ENCODE data around the gene CELF1.

CELF1 gene

DNA sequence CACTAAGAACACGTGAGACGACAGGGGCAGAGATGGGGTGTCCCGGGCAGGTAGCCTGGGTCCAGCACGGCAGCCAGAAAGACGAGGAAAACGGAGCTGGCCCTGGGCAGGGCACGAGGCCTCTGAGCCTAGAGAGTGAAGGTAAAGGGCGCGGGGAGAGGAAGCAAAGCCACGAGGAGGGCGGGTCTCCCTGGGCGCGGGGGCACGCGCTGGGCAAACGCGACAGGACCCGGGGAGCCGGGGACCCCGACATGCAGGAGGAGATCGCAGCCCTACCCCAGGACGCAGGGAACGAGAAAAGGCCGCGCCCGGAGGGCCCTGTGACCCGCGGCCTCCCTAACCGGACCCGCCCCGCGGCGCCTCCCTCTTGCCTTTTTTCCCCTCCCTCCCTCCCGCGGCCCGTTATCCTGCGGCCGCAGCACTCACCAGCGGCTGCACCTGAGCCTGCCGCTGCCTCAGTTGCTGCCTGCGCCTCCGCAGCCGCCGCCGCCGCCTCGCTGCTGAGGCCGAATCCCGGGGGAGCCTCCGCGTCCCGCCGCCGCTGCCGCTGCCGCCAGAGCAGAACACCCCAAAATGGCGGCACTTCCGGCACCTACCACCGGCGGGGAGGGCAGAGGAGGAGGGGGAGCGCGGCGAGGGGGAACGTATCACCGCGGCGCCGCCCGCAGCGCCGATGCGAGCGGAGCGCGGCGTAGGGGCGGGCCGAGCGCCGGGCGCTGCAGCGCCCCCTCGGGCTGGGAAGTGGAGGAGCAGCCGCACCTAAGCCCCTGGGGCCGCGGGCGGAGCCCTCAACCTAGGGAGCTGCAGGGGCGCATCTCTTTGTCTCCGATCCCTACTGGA is at the start of gene CELF1:
Gene CELF1 (minus strand): TSS at position 567 of the 840 bp plus-strand sequence. CDS start 53,609 bp downstream, outside the sequence.
- DNase-seq (ENCODE audit: low spot score): peak; percentile 91
- Histone ChIP-seq H3K27ac (peak within 1 kb of the TSS; percentile 94 to 96), H3K4me3 (peak within 1 kb of the TSS; percentile 92)
- TF ChIP-seq, protein P1, sequence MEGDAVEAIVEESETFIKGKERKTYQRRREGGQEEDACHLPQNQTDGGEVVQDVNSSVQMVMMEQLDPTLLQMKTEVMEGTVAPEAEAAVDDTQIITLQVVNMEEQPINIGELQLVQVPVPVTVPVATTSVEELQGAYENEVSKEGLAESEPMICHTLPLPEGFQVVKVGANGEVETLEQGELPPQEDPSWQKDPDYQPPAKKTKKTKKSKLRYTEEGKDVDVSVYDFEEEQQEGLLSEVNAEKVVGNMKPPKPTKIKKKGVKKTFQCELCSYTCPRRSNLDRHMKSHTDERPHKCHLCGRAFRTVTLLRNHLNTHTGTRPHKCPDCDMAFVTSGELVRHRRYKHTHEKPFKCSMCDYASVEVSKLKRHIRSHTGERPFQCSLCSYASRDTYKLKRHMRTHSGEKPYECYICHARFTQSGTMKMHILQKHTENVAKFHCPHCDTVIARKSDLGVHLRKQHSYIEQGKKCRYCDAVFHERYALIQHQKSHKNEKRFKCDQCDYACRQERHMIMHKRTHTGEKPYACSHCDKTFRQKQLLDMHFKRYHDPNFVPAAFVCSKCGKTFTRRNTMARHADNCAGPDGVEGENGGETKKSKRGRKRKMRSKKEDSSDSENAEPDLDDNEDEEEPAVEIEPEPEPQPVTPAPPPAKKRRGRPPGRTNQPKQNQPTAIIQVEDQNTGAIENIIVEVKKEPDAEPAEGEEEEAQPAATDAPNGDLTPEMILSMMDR (IDR thresholded peaks at IDR 0.05): peak; percentile 91

DNA sequence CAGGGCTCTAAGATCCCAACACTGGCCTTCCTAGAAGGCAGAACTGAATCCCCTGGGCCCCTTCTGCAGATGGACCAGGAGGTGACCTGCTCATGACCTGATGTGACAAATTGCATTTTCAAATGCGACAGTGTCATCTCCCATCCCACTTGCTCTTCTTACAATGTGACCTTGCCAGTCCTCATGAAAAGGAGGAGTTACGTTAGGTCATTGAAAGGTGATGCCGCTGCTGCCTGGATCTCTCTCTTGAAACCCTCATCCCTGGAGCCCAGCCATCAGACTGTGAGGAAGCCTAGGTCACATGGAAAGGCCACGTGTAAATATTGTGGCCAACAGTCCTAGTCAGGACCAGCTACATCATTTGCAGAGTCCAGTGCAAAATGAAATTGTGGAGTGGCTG is 47.0 kb upstream of the CELF1 start:
- Histone ChIP-seq H3K4me3 (no peak overlapping the region), H3K27ac (no peak overlapping the region)
- TF ChIP-seq, protein P1 (IDR thresholded peaks at IDR 0.05): no peak
- no peak for DNase-seq (ENCODE audit: low spot score)

DNA sequence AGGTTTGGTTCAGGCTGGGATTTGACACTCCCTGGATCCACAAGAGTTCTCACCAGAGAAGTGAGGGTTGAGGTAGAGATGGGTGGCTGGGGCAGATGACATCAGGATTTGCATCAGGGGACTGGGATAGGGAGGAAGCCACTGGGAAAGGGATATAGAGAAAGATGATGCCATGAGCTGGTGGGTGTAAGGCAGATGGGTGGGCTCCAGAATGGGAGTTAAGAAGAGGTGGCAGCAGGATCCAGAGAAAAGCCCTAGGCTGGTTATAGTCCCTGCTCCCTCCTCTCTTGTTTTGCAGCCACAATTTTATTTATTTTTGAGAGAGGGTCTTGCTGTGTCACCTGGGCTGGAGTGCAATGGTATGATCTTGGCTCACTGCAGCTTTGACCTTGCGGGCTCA is 43.0 kb upstream of the CELF1 start:
- TF ChIP-seq, protein P1 (IDR thresholded peaks at IDR 0.05): no peak
- no peak for DNase-seq (ENCODE audit: low spot score)
- no peak overlapping the region for H3K27ac ChIP-seq
- no peak overlapping the region for H3K4me3 ChIP-seq

DNA sequence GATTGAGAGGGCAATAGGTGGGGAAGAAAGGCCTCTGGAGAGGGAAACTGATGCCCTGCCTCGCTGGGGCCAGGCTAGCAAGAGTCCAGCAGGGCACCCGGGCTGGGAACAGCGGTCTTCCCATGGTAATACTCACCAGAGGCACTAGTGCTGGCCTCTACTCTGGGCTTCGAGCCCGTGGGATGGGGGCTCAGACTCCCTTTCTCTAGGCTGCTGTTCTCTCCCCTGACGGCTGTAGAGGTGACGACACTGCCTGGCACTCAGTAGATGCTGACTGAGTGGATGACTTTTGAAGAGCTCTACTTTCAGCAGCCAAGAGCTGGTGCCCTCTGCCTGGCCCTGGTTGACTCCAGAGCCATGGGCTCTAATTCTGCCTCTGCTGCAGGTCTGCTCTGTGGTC is 42.1 kb upstream of the CELF1 start:
- no peak overlapping the region for H3K4me3 ChIP-seq
- TF ChIP-seq, protein P1 (IDR thresholded peaks at IDR 0.05): no peak
- DNase-seq (ENCODE audit: low spot score): no peak
- H3K27ac ChIP-seq: no peak overlapping the region

DNA sequence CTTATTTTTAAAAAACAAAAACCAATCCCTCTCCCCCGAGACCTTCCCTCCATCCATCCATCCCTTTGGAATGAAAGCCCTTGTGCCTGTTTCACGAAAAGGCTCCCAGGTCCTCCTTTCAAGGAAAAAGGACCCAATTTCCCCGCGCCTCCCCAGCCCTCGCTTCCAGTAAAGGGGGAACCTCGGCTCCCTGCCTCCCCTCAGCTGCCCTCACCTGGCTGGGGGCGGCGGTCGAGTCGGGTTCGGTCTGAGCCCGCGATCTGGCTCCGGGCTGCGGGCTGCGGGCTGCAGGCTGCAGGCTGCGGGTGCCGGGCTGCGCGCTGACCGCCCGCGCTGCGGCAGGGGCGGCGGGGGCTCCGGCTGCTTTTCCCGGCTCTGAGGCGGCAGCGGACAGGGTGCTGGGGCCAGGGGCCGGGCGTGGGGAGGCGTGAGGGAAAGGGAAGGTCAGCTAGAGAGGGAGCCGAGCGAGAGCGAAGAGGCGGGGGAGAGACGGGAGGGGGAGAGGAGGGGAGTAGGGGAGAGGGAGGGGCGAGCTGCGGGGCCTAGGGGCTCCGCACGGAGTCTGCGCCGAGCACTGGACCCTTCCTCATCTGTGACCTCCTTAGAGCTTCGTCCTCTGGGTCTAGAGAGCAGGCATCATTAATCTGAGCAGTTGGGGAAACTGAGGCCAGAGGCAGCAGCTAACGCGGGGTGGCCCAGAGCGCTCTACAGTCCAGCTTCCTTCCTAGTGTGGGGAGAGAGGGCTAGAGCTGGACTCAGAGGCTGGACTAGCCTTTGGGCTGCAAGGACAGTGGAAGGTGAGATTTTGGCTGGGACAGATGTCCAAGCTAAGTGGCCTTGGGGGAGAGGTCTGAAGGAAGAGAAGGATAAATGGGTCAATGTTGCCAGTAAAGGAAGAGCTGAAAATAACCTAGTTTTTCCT is 41.3 kb upstream of the CELF1 start, which contains the start of gene C1QTNF4:
Gene C1QTNF4 (minus strand): TSS at position 478 of the 922 bp plus-strand sequence. CDS start 3,601 bp downstream, outside the sequence.
- TF ChIP-seq, protein P1 (IDR thresholded peaks at IDR 0.05): no peak
- H3K27ac ChIP-seq: no peak within 1 kb of the TSS
- DNase-seq (ENCODE audit: low spot score): no peak
- peak within 1 kb of the TSS; percentile 68 for H3K4me3 ChIP-seq

DNA sequence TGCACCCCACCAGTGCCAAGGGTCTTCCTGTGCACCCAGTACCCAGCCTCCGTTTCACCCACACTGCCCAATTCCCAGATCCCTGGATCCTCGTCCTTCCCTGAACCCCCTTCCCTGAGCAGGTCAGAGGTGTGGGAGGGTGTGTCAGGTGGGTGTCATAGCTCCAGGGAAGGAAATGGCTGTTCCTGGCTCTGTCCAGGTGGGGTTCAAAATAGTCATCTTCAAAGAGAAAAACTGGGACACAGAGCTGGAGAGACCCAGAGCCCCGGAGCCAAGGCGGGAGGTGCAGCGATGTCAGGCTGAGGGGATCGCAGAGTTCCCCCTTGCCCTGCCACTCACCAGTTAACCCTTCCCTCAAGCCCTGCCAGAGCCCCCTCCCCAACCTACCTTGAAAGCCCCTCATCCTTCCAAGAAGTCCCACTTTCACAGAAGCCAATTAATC is 40.6 kb upstream of the CELF1 start:
- DNase-seq (ENCODE audit: low spot score): no peak
- TF ChIP-seq, protein P1 (IDR thresholded peaks at IDR 0.05): no peak
- Histone ChIP-seq H3K27ac (no peak overlapping the region), H3K4me3 (peak overlapping the region; percentile 68)
